Stromal cell of bone marrow (primary cell): ENCODE measurements around the gene WASF1.
"Not testable (repeated sequence)": the region's sequence is repeated elsewhere in the genome, so short reads cannot be mapped to it uniquely, and the experiment has no call there.

Experiments used
- DNase-seq: peaks from one replicate; pipeline ENCODE4 v3.0.0-alpha.2; 2012; ENCODE audit warnings: low read depth

Gene WASF1

DNA sequence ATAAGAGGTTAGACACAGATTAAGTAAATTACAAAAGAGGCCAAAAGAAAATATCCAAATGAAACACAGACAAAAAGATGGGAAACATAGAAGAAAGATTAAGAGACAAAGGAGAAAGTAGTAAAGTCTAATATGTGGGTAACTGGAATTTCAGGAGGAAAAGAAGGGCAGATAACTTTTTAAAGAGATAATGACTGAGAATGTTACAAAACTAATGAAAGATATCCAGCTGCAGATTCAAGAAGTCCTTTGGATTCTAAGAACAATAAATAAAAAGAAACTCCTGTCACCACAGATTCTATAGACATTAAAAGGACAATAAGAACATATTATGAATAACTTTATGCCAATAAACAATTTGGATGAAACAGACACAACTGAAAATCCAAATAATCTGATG, 90.1 kb downstream of the WASF1 start:
- no peak for DNase-seq

DNA sequence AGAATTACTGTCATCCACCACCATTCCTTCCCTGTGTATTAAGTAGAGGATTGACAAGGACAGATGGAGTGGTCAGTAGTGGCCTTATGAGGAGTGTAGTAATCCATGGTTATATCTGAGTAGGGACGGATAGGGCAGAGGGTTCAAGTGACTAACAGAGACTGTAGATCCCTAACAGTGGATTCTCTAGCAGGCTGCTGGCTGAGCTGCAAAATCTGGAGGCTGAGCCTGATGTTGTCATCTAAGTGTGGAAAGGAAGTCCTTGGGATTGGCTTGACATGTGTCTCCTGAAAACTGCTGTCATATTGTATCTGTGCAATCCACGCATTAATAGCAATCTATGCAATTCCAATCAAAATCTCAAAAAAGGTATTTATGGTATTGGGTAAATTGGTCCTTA, 94.2 kb downstream of the WASF1 start:
- DNase-seq, result no peak

DNA sequence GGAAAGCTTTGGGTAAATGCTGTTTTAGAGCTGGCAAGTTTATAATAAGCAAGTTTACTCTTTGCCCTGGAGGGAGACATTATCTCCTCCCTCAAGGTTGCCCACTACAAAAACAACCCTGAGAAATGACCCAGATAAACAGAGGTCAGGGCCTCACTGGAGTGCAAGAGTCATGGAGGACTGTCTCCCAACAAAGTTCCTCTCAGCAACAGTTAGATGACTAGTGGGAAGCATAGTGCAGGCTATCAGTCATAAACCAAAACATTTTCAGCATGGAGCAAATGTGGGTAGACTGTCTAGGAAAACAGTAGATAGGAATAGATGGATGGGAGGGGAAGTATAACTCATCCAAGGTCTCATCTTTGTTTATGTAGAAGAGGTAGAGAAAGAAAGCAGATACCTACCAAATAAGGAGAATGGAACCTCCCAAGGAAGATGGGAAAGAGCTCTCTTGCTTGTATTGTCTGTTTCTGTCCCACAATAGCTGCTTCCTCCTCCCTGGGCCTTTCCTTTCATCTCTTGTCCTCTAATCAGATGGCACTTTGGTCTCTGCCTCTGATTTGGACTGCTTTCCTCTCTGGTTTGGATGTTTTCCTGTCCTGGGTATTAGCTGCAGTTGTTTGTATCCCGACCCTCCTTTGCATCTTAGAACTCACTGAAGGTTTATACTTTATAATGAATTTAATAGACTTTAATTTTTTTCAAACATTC, 95.4 kb downstream of the WASF1 start:
- no peak for DNase-seq

DNA sequence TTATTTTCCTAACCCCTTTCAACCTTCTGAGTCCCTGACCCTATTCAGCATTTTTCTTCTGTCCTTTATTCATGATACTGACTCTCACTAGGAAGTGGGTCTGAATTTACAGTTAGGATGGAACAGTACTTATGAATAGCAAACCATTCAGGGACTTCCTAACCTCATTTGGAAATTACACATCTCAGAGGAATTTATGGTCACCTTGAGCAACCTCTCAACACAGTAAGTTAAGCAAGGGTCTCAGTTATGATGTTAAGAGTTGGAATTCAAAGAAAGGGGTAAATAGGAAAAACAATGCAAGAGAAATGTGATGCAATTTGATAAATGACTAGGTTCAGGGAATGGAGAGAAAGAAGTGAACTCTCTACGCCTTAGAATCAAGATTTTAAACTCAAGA, 104.1 kb downstream of the WASF1 start:
- DNase-seq, result no peak

DNA sequence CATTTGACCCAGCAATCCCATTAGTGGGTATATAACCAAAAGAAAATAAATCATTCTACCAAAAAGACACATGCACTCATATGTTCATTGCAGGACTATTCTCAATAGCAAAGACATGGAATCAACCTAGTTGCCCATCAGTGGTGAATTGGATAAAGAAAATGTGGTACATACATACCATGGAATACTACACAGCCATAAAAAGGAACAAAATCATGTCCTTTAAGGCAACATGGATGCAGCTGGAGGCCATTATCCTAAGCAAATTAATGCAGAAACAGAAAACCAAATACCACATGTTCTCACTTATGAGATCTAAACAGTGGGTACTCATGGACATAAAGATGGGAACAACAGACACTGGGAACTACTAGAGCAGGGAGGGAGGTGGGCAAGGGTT, 106.0 kb downstream of the WASF1 start:
- not testable (repeated sequence) for DNase-seq

DNA sequence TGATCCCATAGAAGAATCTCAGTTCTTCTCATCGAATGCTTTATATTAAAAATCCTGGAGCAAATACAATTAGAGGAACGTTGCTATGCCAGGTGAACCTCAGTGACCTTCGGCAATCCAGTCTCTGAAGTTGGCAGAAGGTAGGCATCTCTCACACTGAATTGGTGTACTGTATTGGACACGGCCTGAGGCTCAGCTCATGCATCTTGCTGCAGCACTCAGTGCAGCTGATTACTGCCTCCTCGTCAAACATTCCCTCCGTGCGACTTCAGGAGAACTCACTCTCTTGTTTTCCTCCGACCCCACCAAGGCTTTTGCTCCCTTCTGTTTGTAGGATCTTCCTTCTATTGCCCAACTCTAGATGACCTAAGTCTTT, 110.9 kb downstream of the WASF1 start:
- DNase-seq, result no peak

DNA sequence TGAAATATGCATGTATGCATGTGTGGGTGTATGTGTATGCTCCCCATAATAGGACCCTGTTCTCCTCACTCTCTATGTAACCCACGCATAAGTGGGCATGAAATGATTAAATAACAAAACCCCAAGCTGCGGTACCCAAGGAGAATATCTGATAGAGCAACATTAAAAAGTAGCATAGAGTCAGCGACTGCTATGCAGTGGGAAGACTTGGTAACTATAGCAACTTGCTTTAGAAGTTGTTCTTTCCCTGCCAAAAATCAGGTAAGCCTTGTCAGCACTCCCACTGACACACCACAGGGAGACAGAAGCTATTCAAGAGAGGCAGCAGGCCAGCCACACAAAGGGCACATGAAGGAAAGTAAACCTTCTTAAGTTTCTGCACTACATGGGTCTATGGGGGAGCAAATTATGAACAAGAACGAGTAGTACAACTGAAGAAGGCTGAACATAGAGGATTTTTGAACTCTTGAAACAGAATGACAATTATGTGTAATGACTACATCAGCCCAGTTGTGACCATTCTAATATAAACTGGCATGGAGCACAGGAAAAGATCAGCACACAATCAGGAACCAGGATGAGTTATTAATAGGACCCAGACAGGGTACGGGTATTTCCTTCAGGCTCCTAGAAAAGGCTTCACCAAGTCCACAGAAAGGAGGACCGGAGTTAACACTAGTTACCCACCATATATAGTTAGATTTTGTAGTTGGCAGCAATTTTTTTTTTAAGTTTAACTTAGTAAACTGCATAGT, 111.5 kb downstream of the WASF1 start:
- no peak for DNase-seq

DNA sequence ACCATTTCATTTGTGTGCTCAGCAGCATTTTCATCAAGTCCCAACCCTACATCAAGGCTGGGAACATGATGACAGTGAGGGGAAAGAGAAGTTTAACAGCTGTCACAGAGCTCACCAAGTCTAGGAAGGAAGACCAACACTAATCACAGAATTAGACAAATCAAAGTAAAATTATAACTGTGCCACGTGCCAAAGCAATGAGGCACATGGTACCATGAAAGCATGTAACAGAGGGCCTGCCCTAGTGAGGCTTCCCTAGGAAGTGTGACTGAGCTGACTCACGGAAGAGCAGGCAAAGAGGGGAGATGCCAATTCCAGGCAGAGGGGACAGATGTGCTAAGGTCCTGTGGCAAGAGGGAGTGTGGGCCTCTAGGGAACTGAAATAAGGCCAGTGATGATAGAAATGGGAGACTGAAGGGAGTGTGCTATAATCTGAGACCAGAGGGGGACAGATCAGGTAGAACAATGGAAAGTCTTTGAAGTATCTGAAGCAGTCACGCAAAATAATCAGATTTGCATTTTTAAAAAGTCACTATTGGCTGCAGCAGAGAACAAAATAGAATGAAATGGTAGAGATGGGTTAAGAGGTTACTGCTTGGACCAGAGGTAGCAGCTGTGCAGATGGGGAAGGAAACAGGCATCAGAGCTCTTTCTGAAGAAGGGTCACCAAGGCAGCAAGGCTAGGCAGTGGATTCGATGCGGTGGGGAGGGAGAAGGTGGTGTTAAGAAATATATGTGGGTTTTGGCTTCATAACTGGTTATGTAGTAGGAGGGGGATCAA, 114.5 kb downstream of the WASF1 start:
- DNase-seq, result no peak

DNA sequence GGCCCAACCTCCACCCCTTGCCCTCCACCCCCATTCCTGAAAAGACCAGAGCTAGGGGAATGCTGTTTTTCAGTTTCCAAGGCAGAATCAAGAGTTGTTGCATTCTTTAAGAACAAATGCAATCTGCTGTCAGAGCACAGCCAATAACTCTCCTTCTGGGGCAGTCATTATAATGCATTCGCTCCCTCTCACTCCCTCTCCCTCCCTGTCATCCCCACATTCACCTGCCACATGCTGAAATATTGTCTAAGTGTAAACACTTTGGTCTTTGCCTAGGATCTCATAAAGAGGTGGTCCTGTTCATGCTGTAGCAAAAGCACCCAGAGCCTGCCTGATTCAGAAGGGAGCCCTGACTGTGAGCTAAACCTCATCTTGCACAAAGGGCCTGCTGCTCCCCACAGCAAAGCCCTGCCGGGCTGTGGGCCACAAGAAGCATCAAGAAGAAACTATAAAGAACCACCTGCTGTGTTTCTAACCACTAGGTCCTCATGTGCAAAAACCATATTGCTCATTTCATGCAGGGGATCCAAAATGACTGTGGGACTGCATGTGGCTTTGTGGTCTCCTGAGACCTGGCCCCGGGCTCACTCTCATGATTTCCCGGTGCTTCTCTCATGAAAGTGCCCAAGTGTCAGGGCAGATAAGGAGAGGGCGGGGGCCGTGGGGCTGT, 115.7 kb downstream of the WASF1 start:
- DNase-seq, result no peak

DNA sequence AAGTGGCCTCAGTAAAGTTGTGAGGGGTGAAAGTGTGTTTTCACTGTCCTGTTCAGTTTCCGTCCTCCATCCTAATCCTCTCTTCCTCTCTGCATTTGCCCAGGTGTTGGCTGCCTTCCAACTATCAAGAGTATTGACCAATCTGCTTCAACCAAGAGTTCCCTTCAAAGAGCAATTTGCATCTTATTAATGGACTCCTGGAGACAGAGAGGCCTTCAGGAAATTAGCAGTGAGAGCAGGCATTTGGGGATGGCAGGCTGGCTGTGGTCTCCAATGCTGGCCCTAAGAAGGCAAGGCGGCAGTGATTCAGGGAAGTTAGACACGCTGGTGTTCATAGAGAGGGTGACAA, 124.1 kb downstream of the WASF1 start:
- no peak for DNase-seq

DNA sequence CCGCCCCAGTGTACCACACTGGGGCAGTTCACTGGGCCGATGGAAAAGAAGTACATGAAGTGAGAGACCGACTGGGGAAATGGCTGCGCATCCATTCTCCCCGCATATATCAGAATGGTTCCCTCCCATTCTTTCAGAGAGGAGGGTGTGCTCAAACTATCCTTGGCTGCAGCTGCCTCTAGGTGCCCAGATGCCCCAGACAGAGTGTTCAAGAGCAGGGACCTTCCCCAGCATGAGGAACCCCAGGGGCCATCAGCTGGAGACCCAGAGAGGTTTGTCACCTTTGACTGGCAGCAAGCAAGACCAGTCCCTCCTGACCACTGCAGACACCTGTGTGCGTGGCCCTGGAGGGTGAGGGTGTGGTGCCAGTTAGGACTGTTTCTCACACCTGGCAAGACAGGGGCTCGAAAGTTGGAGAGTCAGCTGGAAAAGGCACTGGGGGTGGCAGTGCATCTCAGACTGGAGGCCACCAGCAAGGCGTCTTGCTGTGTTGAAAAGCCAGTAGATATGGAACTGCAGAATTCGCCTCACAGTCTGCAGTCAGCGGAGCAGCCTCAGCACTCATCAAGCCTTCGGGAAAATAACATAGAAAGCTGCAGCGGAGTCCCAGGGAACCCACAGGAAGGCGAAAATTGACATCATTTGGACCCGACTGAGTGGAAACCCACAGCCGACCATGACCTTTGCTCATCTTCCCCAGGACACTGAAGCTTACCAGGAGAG, 124.6 kb downstream of the WASF1 start:
- DNase-seq, result no peak

DNA sequence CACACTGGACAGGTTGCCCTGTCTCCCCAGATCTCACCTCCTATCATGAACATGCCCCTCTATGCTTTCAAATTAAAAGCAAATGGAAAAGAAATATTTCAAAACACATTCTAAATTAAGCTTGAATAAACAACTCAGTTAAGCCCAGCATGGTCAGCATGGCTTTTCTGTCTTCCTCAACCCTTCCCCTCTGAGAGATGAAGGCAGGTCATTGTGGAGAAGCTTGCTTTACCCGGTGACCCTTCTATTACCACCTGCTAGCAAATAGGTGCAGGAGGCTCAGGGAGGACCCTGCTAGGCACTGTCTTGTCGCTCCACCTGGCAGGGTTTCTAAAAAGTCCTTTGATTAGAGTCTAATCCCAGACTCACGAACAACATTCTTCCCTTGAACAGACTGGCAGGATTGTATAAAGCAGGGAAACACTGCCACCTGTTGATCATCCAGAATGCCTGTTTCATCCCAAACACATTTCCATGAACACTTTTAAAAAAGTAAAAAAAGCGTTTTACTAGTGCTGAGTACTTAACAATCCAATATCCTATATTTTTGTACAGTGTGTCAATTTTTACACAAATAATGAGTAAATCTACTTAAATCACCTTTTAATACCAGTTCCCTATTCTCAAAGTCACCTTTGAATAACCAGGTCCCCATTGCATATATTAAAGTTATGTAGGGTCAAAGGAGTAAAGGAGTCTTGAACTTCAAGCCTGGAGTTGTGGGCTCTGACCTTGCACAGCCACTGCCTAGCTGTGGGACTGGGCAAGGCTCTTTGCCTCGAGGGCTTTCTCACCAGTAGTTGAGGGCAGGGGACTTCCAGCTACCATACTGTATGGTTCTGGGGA, 125.9 kb downstream of the WASF1 start:
- DNase-seq, result peak; percentile 55

DNA sequence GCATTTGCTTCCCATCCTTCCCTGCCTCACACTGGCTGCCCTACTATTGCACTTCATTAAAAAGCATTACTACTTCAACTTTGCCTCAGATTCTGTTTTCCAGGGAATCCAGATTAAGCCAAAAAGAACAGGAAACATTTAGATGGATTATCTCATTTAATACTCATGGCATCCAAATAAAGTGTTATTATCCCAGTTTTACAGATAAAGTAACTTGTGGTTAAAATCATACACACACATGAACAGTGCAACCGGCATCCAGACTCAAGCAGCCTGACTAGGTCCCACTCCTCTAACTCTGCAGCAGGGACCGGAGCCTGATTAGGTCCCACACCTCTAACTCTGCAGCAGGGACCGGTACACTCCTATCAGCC, 129.0 kb downstream of the WASF1 start:
- no peak for DNase-seq
